Measurements from ENCODE around the gene RPL13.
"Not testable (repeated sequence)": the region's sequence is repeated elsewhere in the genome, so short reads cannot be mapped to it uniquely, and the experiment has no call there.

Gene RPL13

DNA sequence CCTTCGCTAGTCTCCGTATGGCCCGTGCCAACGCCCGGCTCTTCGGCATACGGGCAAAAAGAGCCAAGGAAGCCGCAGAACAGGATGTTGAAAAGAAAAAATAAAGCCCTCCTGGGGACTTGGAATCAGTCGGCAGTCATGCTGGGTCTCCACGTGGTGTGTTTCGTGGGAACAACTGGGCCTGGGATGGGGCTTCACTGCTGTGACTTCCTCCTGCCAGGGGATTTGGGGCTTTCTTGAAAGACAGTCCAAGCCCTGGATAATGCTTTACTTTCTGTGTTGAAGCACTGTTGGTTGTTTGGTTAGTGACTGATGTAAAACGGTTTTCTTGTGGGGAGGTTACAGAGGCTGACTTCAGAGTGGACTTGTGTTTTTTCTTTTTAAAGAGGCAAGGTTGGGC lies 2.5 kb downstream of the RPL13 start:
- no peak for DNase-seq (ENCODE audit: low read depth in 1 of 2, low spot score in 1 of 2)

DNA sequence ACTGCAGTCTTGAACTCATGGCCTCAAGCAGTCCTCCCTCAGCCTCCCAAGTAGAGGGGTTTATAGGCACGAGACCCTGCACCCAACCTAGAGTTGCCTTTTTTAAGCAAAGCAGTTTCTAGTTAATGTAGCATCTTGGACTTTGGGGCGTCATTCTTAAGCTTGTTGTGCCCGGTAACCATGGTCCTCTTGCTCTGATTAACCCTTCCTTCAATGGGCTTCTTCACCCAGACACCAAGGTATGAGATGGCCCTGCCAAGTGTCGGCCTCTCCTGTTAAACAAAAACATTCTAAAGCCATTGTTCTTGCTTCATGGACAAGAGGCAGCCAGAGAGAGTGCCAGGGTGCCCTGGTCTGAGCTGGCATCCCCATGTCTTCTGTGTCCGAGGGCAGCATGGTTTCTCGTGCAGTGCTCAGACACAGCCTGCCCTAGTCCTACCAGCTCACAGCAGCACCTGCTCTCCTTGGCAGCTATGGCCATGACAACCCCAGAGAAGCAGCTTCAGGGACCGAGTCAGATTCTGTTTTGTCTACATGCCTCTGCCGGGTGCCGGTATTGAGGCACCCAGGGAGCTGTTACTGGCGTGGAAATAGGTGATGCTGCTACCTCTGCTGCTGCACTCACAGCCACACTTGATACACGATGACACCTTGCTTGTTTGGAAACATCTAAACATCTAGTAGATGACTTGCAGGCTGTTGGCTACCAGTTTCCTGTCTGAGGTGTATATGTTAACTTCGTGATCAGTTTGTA lies 3.3 kb downstream of the RPL13 start:
- DNase-seq (ENCODE audit: low read depth in 1 of 2, low spot score in 1 of 2), result no peak

DNA sequence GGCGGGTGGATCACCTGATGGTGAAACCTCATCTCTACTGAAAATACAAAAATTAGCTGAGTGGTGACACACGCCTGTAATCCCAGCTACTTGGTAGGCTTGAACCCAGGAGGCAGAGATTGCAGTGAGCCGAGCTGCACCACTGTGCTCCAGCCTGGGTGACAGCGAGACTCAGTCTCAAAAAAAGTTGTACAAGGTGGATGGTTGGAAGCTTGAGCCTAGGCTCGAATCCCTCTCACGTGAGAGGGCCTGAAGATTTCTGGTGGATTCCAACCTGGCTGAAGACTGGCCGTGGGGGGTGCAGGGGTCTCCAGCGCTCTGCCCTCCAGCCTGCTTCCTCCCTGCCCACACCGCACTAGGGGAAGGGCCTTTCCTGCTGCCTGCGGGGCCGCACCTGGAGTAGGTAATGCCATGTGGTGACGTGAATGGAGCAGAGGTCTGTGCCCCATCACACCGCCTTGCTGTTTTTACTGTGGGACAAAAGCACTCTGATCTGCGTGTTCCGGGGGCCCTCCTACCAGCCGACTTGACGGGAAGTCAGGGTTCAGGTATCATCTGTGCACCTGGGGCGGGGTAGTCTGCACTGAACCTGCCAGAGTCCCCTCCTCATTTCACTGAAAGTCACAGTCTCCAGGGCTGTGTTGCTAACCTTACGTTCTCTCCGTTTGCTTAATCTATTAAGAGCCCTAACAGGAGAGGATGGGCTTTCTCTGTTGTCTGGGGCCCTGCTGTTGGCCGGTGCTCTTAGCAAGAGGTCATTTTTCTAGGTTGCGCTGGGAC lies 4.2 kb downstream of the RPL13 start:
- DNase-seq (ENCODE audit: low read depth in 1 of 2, low spot score in 1 of 2), result peak in 1 of 2 donors; percentile 21

DNA sequence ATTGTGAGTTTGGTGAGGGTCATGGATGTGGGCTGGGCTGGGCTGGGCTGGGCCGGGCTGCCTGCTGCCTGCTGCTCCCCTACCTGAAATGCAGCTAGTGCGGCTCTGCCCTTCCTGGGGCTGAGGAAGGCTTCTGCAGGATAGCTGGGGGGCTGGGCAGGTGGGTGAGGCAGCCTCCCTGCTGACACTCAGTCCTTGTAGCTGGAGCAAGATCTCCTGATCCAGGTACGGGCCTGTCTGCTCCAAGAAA lies 4.7 kb downstream of the RPL13 start:
- peak in 1 of 2 donors; percentile 20 for DNase-seq (ENCODE audit: low read depth in 1 of 2, low spot score in 1 of 2)

DNA sequence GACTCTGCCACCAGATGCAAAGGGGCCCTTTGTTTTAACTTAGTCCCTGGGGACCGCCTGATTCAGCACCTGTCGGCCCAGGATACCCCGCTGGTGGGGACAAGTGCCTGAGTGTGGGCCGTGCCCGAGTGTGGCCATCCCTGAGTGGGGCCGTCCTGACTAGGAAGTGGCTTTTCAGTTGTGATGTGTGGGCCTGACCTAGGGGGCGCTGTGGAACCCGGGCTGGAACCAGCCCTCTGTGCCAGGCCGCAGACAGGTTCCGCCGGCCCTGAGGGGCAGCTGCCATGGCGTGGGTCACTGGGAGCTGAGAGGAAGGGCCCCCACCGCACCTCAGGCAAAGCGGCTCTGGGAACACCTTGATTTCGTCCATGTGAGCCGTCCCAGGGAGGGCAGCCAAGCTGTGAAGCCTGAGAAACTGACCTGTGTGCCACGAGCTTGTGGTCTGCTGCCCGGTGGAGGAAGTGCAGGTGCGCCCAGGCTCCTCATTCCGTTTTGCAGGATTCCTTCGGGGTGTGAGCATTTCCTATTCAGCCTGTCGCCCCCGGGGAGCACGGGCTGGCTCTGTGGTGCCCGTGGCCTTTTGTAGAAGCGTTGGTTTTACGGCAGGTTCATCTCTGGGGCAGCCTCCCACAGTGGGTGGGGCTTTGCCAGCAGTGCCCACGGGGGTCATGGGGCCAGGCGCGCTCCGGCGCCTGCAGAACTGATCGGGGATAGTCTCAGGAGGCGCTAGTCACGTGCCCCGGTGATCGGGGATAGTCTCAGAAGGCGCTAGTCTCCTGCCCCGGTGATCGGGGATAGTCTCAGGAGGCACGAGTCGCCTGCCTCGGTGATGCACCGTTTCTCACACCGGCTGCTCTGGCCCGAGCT lies 5.3 kb downstream of the RPL13 start:
- DNase-seq (ENCODE audit: low read depth in 1 of 2, low spot score in 1 of 2), result peak in 1 of 2 donors; percentile 46

DNA sequence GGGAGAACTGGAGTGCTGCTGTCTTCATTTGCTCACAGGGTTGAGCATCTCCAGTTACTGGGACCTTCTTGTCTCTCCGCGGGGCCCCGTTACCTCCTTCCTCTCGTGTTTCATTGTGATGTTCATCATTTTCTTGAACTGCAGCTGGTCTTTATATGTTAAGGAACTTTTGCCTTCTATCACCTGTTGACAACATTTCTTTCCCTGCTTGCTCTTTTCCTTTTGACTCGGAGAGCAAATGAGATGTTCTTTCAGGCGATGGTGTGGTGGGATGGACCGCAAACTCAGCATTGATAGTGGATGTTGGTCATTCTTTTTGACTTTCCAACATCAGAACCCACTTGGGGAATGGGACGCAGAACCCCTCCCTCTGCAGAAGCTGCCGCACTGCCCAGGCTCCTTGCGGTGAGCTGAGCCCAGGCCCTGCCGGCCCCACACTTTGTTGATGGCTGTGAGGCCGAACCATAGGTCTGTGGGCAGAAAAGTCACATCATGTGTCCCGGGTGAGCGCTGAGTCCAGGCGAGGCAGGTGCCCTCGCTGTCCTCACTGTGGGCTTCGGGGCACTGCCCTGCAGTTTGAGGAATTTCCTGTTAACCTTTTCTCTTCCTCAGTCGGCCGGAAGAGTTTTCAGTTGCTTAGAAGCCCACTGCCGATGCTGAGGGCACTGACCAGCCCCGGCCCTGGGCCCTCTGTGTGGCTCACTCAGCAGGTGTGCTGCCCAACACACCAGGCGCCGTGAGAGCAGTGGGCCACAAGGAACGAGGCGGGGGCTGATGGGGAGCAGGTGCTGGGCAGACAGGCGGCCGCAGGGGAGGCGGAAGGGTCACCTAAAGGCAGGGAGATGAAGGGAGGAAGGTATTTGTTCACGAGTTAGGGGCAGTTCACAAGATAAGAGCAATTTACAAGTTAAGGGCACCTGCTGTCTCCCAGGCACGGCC lies 7.4 kb downstream of the RPL13 start:
- no peak for DNase-seq (ENCODE audit: low read depth in 1 of 2, low spot score in 1 of 2)

DNA sequence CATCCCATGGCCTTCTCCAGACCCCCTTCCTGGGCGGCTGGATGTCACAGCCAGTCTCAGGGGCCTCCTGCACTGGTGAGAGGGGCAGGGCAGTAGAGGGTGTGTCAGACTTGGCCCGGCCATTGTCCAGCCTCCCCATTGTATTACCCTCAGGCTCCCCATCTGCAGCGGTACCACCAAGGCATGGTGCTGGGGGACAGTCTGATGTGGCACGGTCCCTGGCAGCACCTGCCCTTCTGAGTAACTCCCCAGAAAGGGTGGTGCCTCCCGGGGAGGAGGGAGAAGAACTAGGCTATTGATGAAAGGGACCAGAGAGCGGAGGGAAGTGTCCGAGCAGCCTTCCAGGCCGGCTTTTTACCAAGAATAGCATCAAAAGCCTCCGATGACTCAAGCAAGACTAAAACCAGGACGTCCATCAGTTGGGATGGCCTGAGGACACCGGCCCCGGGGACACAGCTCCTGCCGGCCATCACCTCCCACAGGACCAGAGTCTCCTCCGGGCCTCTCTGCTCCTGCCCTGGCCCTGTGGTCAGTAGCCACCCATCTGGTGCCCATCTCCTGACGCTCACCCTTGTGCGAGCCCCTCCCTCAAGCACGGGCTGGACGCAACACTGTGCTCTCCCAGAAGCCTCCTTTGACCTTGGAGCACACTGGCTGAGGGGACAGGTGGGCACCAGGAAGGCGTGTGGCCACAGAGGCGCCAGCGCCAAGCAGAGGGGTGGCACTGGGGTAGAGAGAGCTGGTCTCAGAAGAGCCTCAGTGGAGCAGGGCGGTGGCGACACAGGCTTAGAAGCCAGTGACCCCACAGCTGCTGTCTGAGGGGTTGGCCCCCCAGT lies 9.2 kb downstream of the RPL13 start:
- no peak for DNase-seq (ENCODE audit: low read depth in 1 of 2, low spot score in 1 of 2)

DNA sequence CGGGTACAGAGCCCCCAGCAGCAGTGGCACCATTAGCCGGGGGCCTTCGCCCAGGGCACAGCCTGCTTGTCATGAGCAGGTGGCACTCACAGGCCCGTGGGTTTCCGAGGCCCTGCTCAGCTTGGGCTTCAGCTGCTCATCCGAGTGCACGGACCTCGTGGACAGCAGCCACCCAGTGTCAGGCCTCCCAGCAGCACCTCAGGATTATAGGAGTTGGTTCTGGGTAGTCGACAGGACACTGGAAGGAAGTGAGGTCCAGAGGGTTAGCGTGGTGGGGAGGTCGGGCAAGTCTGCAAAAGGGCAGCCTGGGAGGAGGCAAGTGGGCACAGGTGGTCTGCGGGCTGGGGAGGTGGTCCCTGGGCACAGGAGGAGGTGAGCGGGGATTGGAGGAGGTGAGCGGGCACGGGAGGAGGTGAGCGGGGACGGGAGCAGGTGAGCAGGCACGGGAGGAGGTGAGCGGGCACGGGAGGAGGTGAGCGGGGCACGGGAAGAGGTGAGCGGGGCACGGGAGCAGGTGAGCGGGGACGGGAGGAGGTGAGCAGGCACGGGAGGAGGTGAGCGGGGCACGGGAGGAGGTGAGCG lies 10.0 kb downstream of the RPL13 start:
- no peak for DNase-seq (ENCODE audit: low read depth in 1 of 2, low spot score in 1 of 2)

DNA sequence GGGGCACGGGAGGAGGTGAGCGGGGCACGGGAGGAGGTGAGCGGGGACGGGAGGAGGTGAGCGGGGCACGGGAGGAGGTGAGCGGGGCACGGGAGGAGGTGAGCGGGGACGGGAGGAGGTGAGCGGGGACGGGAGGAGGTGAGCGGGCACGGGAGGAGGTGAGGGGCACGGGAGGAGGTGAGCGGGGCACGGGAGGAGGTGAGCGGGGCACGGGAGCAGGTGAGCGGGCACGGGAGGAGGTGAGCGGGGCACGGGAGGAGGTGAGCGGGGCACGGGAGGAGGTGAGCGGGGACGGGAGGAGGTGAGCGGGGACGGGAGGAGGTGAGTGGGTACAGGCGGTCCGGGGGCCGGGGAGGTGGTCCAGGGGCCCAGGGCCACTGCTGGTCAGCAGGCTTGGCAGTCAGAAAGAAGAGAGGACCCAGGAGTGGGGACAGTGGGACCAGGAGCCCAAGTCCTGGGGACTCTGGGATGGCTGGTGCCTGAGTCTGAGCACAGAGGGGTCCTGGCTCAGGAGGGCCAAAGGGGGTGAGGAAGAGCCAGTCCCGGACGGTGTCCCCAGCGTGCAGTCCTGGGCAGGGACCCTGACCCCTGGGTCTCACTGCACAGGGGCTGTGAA lies 10.6 kb downstream of the RPL13 start:
- DNase-seq (ENCODE audit: low read depth in 1 of 2, low spot score in 1 of 2), result not testable (repeated sequence)

DNA sequence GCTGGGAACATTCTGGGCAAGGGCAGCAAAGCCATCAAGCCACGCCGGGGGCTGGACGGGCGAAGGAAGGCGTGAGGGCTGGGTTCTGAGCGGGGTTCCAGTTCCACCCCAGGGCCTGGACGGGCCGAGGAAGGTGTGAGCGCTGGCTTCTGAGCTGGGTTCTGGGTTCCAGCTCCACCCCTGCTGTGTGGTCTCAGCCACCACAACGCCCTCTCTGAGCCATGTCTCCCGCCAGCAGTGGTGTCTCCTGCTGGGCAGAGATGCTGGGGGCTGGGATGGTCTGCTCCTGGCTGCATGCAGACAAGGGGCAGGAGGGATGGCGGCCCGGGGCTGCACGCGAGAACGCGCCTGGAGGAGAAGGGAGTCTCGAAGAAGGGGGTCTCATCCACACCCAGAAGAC lies 11.2 kb downstream of the RPL13 start:
- no peak for DNase-seq (ENCODE audit: low read depth in 1 of 2, low spot score in 1 of 2)

DNA sequence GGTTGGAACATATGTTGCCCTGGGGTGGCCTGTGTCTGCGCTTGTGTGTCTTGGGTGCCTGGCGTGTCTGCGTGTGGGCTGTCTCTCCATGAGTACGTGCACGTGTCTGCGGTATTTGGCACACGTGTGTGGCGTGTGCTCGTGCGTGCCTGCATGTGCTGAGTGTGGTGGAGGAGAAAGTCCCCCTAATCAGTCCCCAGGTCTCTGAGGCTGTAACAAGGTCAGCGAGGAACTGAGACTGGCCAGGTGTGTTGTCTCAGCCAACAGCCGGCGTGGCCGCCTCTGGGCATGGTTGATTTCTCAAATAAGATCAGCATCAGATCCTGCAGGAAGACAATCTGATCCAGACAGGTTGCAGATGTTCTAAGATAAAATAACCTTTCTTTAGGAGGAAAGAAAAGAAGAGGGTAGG lies 11.6 kb downstream of the RPL13 start:
- no peak for DNase-seq (ENCODE audit: low read depth in 1 of 2, low spot score in 1 of 2)

DNA sequence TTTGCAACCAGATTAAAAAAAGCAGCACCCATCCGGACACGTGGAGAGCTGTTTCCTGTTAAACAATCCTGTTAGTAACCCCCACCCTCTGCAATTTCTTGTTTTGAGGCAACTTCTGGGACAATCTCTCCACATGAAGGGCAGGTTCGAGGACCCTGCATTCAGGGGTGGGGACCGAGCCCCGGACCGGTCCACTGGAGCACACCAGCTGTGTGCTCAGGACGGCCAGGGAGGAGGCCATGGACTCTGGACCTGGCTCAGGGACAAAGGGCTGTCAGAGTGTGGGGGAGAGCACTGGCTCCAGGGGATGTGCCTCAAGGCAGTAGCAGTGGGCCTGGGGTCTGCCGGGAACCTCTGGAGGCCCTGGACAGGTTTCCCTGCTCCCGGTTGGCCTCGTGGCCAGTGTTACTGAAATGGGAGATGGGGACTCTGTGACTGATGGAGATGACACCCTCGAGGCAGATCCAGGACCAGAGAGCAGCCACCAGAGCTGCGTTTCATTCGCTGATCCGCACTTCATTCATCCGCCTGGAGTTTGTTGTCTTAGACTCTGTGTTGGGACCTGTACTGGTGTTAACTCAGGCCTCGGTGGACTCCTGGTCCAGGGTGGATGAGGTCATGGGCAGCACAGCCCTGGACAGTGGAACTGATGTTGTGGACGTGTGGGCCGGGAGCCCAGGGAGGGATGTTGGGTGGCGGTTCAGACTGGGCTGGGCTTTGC lies 12.2 kb downstream of the RPL13 start:
- DNase-seq (ENCODE audit: low read depth in 1 of 2, low spot score in 1 of 2), result no peak

DNA sequence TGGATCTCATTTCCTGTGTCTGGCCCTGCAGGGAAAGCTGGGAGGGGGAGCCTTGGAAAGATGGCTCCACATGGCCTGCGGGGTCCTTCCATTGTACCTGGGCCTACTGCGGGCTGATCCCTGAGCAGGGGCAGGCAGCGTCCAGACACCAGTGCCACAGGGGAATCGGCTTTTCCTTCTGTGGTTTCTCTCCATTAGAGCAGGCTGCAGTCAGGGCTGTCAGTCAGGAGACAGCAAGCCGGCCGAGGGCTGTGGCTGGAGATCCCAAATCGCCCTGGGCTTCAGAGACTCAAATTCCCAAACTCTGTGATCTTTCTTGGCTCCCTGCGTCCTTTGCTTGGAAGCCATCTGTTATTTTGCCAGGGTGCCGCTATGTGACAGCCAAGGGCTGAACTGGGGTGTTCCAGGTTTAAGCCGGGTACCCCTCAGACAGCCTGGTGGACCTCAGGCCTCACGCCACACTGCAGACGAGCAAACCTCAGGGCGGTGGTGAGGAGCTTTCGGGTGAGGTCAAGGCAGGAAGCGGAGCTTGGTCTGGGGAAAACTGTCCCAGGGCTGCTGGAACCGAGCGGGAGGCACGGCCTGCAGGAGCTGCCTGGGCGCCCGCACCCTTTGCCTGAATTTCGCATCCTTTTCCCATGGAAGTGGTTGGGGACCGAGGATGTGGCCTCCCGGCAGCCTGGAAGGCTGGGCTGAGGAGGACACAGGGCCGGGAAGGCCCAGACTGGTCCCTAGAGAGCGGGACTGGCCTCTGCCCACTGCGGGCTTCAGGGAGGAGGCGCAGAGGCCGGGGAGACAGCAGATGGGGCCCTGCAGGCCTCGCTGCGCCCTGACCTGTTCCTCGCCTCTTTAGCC lies 13.6 kb downstream of the RPL13 start:
- no peak for DNase-seq (ENCODE audit: low read depth in 1 of 2, low spot score in 1 of 2)

DNA sequence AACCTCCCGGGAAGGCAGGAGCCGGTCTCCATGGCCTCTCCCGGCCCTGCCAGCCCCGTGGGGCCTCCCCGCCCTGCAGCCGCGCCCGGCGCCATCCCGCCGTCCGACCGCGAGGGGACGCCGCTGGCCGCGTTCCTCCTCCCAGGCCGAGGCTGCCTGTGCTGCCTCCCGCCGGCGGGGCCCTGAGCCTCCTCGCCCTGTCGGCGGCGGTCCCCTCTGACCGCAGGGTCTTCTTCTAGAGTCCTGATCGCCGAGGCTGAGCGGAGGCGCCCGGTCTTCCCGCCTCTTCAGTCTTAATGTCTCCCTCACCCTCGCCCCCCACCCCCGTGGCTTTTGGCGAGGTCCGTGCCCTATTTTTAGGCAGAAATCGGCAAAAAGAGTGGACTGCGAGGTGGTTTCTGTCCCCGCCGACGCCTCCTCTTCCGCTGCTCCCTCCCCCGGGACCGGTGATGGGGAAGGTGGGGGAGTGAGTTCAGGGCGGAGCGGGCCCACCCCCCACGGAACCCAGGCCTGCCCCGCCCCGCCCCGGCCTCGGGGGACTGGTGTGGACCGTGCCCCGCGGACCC lies 14.3 kb downstream of the RPL13 start:
- DNase-seq (ENCODE audit: low read depth in 1 of 2, low spot score in 1 of 2), result peak; percentile 19 to 42

DNA sequence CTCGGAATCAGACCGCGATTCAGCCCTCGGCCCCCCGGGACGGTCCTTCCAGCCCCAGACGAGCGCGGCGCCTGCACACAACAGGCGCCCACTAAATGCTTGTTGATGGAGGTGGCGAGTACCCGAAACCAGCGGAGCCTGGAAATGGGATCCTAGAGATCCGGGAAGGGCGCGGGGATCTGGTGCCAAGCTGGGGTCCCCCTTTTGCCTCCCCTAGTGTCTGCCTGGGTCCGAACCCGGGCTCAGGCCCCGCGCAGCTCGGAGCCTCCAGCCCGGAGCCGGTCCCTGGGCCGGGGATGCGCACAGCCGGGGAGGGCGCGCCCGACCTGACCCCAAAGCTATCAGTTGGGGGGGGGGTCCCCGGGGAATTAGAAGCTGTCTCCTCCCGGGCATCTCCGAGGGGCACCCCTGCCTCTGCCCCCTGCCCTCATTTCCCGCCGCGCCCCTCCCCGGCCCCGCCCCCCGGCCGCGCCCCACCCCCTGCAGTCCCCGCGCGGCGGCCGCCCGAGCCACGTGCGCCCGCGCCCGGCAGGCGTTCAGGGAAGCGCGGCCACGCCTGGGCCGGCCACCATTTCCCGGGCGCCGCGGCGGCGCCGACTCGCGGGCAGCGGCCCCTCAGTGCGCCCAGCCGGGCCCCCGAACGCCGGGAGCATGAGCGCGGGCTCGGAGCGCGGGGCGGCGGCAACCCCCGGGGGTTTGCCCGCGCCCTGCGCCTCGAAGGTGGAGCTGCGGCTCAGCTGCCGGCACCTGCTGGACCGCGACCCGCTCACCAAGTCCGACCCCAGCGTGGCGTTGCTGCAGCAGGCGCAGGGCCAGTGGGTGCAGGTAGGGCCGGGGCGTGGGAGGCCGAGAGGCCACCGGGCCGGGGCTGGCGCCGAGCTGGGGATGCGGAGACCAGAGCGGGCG lies 15.0 kb downstream of the RPL13 start, which contains the start of gene CPNE7:
CPNE7 (plus strand) TSS at position 512 of the 906 bp plus-strand sequence; CDS start at position 652, 140 bp downstream.
- no peak for DNase-seq (ENCODE audit: low read depth in 1 of 2, low spot score in 1 of 2)

Measured in stimulated activated CD4-positive, alpha-beta T cell treated with anti-CD3 and anti-CD28 coated beads, Interleukin-15, amount 100 ng/mL, for 1 hour (primary cell).